ENCODE measurements around the gene SOX9. TPM values are rescaled to one million over a fixed set of nuclear protein-coding genes. Genes with fewer than 3 reads are reported as not detected.
"Not testable (repeated sequence)": the region's sequence is repeated elsewhere in the genome, so short reads cannot be mapped to it uniquely, and the experiment has no call there.

The SOX9 gene
- total RNA-seq, 1 donor from 2014 or later, result 21.4 TPM

DNA sequence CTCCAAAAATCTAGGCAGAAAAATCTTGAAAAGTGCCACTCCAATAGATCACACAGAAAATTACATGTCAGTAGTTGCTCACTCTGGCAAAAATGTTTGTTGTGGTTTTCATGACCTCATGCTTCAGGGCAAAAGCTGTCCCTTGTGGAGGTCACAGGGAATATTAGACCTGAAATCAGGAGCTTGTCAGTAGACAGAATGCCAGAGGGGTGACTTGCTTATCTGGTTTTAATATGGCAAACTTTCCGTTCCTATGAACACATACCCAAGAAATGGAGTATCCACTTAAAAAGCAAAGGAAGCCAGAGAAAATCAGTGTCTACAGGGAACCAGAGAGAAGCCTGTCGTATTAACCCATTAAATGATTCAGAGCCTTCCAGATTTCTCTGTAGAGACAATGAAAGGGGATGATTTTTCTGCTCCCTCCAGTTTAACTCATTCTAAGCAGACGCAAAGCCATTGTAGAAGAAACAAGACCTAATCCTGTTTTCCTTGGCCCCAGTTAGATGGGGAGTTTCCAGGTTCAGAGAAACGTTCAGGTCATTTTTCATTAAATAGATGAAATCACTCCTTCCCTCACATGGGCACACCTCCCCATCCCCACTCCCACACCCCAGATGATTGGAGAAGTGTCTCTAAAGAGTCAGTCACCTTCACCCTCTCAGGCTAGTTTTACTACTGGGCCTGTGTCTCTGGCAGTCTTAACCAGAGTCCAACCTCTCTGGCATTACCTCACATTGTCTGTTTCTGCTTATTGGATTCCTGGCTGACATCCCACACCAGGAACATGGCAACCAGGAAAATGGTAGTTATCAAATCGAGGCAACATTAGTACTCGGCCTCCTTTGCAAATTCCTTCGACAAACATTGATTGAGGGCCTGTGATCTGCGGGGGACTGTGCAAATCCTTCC, 6.0 kb downstream of the SOX9 start:
- DNase-seq (ENCODE audit: low spot score), result no peak

DNA sequence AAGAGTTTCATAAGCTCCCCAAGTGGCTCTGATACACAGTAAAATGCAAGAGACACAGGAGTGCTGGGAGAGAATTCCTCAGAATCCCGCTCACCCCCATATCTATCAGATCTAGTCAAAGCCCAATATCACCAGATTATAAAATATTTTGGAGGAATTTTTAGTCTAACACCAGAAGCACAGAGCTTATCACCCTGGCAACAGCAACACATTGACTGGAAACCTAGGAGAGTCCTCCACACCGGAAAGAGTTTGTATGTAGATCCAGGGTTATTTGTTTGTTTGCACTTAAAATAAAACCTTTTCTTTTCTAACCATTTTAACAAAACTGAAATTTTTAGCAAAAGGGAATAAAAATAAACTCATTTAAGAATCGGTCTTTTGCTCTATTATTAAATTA, 7.2 kb downstream of the SOX9 start:
- DNase-seq (ENCODE audit: low spot score), result no peak

DNA sequence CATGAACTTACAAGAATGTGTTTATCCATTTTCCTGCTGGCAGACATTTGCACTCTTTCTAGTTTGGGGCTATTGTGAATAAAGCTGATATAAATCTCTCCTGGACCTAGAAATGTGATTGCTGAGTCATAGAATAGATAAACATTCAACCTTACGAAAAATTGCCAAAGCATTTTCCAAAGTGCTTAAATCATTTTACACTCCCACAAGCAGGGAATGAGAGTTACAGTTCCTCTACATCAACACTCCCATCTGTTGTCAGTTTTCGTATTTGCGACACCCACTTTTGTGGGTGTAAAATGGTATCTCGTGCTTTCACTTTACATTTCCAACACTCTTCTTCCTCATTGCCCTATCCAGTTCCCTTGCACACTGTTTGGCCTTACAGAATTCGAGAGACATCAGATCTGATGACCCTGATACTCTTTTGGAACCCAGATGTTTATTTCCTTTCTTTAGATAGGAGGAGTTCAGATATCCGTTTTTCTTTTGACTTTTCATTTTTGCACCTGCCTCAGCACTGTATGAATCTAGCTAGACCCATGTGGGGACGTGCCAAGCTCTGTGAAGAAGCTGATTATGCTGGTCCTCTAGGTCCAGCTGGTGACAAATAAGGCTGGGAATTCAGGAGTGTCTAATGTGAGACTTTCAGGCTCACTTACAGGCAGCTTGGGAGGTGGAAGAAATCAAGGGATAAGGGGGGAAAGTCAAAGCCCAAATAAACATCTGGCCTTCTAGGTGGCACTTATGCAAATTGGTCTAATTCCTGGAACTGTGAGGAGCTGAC, 14.0 kb downstream of the SOX9 start:
- no peak for DNase-seq (ENCODE audit: low spot score)

DNA sequence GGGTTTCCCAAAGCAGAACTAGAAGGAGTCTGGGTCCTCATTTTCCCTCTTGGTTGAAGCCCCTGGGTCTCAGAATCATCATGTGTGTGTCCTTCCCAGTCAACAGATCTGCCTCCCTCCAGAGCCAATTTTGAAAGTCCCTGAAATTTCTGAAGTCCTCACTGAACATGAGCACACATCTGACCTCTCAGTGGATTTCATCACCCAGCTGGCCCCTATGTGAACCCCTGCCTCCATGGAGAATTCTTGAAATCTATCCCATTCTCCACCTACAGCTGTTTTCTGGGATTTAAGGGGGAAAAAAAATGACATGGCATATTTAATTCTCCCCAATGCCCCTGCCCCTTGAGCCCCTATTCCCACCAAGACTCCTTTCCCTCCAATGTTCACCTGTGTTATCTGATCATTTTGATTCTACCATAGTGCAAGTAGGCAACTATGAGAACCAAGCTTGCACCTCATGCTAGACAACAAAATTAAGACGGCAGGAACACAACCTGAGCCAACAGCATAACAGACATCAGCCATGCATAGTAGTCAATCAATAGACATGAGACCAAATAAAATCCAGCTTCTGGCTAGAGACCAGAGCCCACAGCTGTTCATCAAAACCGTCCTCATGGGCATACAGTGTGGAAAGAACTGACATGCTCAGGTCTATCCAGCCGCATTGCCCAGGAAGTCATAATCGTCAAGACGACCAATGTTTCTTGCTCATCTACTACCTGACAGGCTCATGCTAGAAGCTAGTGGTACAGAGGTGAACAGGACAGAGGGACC, 14.9 kb downstream of the SOX9 start:
- DNase-seq (ENCODE audit: low spot score), result no peak

DNA sequence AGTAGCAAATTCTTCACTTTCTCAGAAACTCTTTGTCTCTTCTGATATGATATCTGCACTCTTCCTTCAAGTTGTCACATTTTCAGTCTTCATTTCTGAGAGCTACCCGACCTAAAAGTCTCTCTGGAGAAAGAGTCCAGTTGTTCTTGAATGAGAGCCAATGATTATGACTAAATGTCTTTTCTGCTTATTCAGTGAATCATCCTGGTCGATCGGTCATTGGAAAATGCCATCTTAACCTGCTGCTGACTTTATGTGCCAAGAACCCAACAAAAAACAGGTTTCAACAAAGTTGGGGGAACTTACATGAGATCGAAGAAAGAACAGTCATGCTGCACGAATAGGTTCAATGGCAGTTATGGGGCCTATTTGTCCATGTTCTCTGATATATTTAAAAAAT, 15.9 kb downstream of the SOX9 start:
- no peak for DNase-seq (ENCODE audit: low spot score)

DNA sequence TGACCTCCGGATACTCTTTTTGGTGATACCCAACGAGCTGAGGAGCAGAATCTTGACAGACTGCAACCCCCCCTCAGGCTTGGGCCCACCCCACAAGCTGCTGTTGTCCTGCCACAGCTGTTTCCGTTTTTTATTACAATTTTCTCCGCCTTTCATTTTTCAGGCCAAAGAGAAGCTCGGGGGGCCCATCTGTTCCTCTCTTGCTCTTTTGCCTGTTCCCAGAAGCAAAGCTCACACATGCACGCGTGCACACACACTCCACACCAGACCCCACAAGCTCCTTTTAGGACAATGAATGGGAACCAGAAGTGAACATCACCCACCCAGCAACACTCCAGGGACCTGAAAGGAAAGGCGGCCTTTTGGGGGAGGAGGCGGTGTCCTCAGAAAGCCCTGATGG, 16.3 kb downstream of the SOX9 start:
- DNase-seq (ENCODE audit: low spot score), result no peak

DNA sequence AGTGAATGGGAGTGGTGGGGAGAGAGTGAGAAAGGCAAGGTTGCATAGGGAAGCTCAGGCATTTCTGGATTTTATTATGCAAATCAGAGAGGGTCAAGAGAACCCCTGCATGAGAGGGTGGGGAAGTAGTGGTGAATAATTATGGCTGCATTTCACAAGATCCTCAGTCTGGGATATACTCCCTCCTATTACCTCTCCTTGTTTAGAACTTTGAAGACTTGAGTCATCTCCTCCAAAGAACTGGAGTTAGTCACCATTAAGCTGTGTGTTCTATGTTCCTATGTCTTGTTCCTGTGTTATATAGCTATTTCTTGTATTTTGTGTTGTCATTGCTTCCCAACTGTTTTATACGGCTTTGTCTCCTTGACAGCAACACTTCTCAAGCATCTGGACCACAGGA, 18.4 kb downstream of the SOX9 start:
- no peak for DNase-seq (ENCODE audit: low spot score)

DNA sequence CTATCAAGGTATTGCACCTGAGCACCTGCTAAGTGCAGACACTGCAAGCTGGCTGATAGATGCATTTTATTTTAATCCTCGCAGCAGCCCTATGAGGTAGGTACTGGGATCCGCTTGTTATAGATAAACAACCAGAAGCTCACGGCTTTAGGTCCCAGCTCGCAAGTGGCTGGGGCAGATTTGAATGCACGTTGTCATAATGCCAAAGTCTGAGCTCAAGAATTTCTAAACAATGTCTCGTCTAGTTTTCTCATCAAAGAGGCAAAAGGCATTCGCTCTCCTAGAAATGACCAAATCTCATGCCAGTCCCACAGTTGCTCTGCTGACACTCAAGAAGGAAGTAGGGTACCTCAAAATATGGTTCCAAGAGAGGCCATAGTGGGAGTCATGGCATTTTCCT, 20.5 kb downstream of the SOX9 start:
- no peak for DNase-seq (ENCODE audit: low spot score)

DNA sequence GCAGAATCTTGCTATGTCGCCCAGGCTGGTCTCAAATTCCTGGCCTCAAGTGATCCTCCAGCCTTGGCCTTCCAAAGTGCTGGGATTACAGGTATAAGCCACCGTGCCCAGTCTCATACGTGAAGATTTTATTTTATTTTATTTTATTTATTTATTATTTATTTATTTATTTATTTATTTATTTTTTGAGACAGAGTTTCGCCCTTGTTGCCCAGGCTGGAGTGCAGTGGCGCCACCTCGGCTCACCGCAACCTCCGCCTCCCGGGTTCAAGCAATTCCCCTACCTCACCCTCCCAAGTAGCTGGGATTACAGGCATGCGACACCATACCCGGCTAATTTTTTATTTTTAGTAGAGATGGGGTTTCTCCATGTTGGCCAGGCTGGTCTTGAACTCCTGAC, 21.3 kb downstream of the SOX9 start:
- DNase-seq (ENCODE audit: low spot score), result not testable (repeated sequence)

DNA sequence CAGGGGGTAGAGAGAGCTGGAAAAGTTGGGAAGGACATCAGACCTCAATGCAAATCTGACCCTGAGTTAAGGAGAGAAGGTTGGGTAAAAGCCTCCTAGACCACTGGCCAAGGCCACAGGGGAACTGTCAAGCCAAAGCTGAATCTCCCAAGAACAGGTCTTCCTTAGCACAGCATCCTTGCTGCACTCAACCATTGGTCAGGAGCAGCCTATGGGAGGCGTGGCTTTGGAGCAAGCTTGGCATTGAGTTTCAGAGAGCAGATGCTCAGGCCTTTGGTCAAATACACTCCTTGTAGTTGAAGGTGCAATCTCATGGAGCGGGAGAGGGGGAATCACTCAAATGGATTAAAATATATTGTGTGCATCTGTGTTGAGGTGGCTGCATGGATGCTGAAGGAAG, 21.8 kb downstream of the SOX9 start:
- DNase-seq (ENCODE audit: low spot score), result no peak

DNA sequence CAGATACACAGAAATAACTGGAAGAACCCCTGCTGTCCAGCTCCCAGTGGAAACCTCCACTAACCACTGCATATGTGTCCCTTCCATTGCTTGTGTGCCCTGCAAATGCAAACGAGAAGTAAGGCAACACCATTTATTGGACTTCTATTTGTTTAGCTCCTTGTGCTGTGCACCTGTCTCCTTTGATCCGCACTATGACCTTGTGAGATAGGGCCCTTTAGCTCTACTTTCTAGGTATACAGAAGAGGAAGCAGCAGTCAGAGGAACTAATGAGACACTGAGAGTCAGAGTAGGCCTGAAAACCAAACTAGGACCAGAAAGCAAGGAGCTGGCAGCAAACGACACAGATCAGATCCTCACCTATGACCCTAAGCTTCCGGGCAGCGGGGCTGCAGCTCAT, 22.4 kb downstream of the SOX9 start:
- no peak for DNase-seq (ENCODE audit: low spot score)

DNA sequence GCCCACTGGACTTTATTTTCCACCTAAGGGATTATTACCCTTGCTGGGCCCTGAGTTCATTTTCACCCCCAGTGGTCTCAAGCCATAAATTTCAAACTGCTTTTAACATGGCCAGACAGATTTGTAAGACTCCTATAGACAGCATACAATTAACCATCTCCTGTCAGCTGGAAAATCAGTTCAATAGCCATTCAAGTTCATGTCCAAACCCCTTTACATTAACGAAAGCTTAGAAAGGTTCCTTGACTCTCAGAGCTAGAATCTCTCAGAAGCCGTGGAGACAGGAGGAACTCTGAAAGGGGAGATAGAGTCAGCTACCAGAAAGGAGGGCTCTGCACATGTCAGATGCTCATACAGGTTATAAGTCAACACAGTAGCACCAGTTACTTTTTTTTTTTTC, 23.3 kb downstream of the SOX9 start:
- no peak for DNase-seq (ENCODE audit: low spot score)

DNA sequence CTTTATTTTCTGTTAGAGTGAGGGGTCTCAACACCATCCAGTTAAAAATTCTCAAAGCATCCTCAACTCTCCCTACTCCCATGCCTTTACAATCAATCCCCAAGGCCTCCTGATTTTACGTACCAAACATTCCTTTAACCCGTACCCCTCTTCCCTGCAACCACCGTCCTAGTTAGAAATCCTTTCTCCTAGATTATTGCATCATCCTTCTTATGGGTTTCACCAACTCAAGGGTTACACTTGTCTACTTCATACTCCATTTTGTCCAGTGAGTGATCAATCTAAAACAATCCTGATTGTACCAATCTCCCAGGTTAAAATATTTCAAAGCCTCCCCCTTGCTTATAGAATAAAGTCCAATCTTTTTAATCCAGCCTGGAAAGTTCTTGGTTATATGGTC, 24.7 kb downstream of the SOX9 start:
- DNase-seq (ENCODE audit: low spot score), result no peak

DNA sequence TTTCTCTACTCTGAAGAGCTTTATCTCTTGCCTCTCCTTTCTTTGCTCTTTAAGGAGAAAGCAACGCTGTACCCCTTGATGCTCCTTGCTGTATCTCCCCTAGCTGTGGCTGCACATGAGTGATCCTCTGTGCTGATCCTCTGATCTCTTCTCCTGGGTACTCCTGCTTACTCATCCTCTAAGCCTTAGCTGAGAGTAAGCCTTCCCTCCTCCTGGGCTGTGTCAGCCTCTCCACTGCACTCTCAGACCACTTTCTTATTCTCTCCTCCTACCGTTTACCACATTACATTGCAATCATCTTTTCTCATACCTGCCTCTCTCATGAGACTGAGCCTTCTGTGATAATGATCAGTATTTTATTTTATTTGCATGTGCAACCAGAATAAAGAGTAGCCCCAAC, 25.1 kb downstream of the SOX9 start:
- DNase-seq (ENCODE audit: low spot score), result no peak

DNA sequence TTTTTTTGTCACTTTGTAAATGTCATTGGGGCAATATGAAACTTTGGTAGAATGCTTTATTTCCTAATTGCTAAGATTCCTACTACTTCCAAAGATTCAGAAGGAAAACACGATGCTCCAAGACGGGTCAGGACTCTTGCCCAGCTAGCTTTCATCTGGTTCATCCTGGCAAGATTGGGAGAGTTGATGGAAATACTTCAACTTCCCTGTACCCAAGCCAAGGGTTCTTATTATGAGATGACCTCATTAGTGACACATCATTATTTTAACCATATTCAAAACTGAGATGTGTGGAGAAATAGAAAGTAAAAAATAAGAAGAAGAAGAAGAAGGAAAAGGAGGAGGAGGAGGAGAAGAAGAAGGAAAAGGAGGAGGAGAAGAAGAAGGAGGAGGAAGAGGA, 25.6 kb downstream of the SOX9 start:
- no peak for DNase-seq (ENCODE audit: low spot score)

DNA sequence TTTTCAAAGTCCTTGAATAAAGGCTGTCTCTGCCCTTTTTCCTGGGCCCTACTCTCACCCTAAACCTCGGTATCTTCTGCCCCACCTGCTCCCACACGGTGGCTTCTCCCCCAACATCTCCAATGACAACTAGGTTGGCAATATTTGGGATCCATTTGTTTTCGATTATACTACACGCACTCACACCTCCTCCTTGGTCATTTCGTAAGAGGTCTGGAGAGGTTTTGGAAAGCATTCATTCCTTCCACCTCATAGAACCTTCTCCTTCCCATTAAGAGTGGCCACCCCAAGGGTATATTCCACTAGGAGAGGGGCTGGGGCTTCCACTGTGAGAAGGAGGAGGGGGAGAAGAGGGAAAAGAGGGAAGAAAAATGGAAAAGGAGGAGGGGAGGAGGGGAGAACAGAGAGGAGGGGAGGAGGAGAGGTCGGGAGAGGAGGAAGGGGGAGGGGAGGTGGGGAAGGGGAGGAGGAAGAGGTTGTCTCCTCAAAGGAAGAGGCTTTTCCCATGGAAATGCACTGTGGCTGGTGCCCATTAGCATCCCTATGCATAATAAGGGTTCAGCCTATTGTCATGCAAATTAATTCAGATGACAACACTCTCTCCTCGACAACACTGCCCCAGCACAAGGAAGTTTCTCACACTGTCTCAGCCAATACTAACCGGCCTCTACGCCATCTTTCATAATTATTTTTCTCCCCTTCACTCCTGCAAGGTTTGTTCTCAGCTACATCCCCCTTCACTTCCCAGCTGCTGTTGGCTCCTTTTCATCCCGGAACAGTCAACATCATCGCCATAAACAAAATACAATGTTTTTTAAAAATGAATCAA, 30.0 kb downstream of the SOX9 start:
- DNase-seq (ENCODE audit: low spot score), result no peak

DNA sequence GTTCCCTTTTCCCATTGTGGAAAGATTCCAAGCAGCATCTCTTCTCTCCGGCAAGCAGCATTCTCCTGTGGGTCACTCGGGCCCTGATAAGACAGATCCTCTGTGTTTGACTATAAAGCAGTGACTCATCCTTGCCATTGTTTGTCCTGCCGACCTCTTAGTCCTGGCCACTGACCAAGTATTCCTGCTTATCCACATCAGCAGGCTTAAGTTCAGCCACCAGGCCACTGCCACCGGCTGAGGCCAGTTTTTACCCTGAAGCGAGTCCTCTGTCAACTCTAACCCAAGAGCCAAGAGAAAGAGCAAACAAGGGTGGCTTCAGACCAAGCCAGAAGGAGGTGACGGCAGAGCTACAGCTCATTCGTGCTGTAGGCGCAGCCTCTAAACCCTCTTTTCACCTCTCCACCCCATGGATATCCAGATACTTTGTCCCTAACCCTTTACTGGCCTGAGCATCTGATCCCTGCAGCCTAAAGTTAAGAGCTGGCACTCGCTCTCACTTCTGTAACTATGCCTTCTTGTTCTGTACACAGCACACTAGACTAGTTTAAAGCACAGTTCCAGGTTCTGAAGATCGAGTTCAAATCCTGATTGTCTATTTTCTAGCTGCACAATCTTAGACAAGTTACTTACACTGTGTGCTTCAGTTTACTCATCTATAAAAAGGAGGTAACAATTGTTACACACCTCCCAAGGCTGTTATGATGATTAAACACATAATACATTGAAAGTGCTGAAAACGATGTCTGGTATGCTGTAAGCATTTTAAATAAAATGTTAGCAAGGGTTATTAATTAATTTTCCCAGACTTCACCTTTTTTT, 31.0 kb downstream of the SOX9 start:
- peak; percentile 58 for DNase-seq (ENCODE audit: low spot score)

DNA sequence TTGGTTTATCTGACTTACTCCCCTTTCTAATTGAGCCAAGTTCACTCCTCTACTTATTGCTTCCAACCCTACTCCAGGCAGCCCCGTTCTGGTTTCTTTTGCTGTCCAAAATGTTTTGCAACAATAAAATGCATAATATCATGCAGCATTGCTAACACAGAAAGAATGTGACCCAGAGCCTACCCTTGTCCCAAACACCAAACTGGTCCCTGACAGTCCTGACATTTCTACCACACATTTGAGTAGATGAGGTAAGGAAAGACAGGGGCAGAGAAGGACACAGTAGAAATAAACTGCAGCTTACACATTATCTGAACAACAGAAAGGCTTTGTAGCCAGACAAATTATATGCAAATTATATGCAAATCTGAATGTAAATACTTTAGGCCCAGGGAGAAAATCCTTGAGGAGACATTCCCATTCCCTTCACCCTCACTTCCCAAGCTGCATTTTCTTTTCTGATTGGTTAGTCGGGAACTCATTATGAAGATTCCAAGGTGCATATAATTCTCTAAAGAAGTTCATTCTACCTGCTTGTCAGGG, 31.6 kb downstream of the SOX9 start:
- no peak for DNase-seq (ENCODE audit: low spot score)

DNA sequence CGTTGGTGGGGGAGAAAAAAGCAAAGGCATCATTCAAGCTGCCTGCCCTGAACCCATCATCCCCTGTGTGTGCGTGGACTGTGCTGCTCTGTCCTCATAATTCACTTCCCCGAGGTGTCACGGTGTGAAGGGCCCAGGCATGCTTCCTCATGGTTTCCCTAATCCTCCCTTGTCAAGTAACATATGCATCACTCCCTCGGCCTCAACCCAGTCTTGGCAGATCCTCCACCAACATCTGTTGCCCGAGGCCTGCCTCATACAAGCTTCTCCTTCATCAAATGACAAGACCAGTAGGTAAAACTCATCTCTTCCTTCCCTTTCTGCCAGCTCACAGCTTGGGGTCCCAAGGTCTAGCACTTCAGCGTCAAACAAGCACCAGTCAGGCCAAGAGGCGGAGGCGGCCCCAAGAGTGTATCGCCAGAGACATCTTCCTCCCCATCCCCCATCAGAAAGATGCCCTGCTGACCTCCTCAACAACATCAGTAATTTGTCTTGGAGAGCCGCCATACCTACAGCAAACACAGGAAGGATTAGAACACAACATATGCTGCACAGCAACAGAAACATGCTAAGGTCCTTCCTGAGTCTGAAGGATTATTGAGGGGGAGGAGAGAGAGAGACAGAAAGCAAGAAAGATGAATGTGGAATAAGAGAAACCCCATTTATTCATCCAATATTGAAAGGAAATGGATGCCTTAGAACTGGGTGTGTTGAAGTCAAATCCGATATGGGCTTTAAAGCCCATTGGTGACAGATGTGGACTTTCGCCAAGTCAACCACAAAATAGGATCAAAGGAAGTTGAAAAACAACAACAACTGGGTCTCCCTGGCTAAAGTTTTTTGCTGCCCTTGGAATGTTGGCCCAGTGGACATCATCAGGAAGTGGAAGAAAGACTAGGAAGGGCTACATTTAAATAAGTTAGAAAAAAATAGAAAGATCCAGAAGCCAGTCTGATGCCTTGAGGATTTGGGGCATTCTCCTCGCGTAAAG, 38.4 kb downstream of the SOX9 start:
- no peak for DNase-seq (ENCODE audit: low spot score)

All from ureter (tissue), 1 donor.